Astrocyte (in vitro differentiated cells and primary cell): ENCODE results near the gene MAGI1.

ENCODE experiments used
- CTCF ChIP-seq: IDR thresholded peaks from 2 replicates; pipeline ENCODE4 v1.5.1; 2011; ENCODE audit warnings: low read depth, mild to moderate bottlenecking, inconsistent platforms, low read length, moderate library complexity; ENCODE audit not compliant: insufficient read depth
- EZH2 ChIP-seq: IDR thresholded peaks from 2 replicates; pipeline ENCODE4 v1.6.1; 2012; ENCODE audit warnings: mild to moderate bottlenecking, low read length, inconsistent platforms; ENCODE audit not compliant: insufficient read depth

GRCh38 chr3:65955792-65956477 is 82.8 kb downstream of the MAGI1 start:
- TF ChIP-seq CTCF = no peak
- TF ChIP-seq EZH2 = no peak
